Measurements from ENCODE around the gene PTPRK.

- TF ChIP-seq RARB (CRISPR knock-in tag; IDR thresholded peaks at IDR 0.05) (no peak), TOX (CRISPR knock-in tag; IDR thresholded peaks at IDR 0.05; ENCODE audit: borderline replicate concordance) (no peak), TCF4 (CRISPR knock-in tag; IDR thresholded peaks at IDR 0.05; ENCODE audit: borderline replicate concordance) (no peak), PATZ1 (CRISPR knock-in tag; IDR thresholded peaks at IDR 0.05; ENCODE audit: borderline replicate concordance) (no peak), TSHZ2 (CRISPR knock-in tag; IDR thresholded peaks at IDR 0.05) (no peak), ZFP3 (CRISPR knock-in tag; IDR thresholded peaks at IDR 0.05) (no peak), OSR1 (CRISPR knock-in tag; IDR thresholded peaks at IDR 0.05) (no peak), CSDC2 (CRISPR knock-in tag; IDR thresholded peaks at IDR 0.05) (no peak), BACH2 (CRISPR knock-in tag; IDR thresholded peaks at IDR 0.05; ENCODE audit: borderline replicate concordance) (no peak), ARNTL (CRISPR knock-in tag; IDR thresholded peaks at IDR 0.05; ENCODE audit: borderline replicate concordance, low read depth) (no peak), ISL1 (CRISPR knock-in tag; IDR thresholded peaks at IDR 0.05) (no peak), CREB5 (CRISPR knock-in tag; IDR thresholded peaks at IDR 0.05; ENCODE audit: low read depth) (no peak)
Measured at GRCh38 chr6:128156321-128157111, 363.9 kb downstream of the PTPRK start.

All from SK-N-SH treated with all-trans-retinoic acid at 6 μM for 48 hours (cell line).